SK-N-SH treated with all-trans-retinoic acid at 6 μM for 48 hours (cell line): ENCODE results near the gene RNU7-1.

Experiments
- ATAC-seq: fragments of 200-7000 bp; cut with Tn5 transposase; 3 replicates; pipeline ENCODE4 v1.9.1; 2020; ENCODE audit warnings: mild to moderate bottlenecking, moderate library complexity
- ARNTL ChIP-seq: fragments of 450-650 bp; formaldehyde crosslinking; IDR thresholded peaks from 2 replicates; pipeline ENCODE4 v1.5.0; 2020; ENCODE audit warnings: low read depth, mild to moderate bottlenecking, moderate library complexity, borderline replicate concordance
- CREB5 ChIP-seq: fragments of 250-450 bp; sonication (Bioruptor Pico); IDR thresholded peaks from 2 replicates; pipeline ENCODE4 v1.5.1; 2020; ENCODE audit warnings: low read depth, mild to moderate bottlenecking, moderate library complexity
- CSDC2 ChIP-seq: fragments of 250-450 bp; sonication (Bioruptor Pico); IDR thresholded peaks from 2 replicates; pipeline ENCODE4 v1.5.0; 2020; ENCODE audit warnings: mild to moderate bottlenecking, moderate library complexity
- CSRNP3 ChIP-seq: fragments of 250-450 bp; sonication (Bioruptor Pico); IDR thresholded peaks from 2 replicates; pipeline ENCODE4 v1.5.1; 2021; ENCODE audit warnings: mild to moderate bottlenecking, moderate library complexity
- ESRRG ChIP-seq: fragments of 250-450 bp; sonication (Bioruptor Pico); IDR thresholded peaks from 2 replicates; pipeline ENCODE4 v1.6.1; 2021; ENCODE audit warnings: mild to moderate bottlenecking
- GLIS3 ChIP-seq: fragments of 250-450 bp; sonication (Bioruptor Pico); IDR thresholded peaks from 2 replicates; pipeline ENCODE4 v1.5.0; 2020; ENCODE audit warnings: mild to moderate bottlenecking, moderate library complexity
- ISL1 ChIP-seq: fragments of 250-450 bp; sonication (Bioruptor Pico); IDR thresholded peaks from 2 replicates; pipeline ENCODE4 v2.1.2; 2022; ENCODE audit warnings: mild to moderate bottlenecking, moderate library complexity
- OSR1 ChIP-seq: fragments of 250-450 bp; sonication (Bioruptor Pico); IDR thresholded peaks from 2 replicates; pipeline ENCODE4 v1.8.0; 2022; ENCODE audit warnings: moderate library complexity, mild to moderate bottlenecking, inconsistent platforms
- PPARA ChIP-seq: fragments of 250-450 bp; sonication (Bioruptor Pico); IDR thresholded peaks from 2 replicates; pipeline ENCODE4 v1.5.0; 2020; ENCODE audit warnings: mild to moderate bottlenecking, borderline replicate concordance
- RARB ChIP-seq: fragments of 250-450 bp; sonication (Bioruptor Pico); IDR thresholded peaks from 2 replicates; pipeline ENCODE4 v1.8.0; 2021; ENCODE audit warnings: mild to moderate bottlenecking, moderate library complexity
- SNAI2 ChIP-seq: fragments of 250-450 bp; sonication (Bioruptor Pico); IDR thresholded peaks from 2 replicates; pipeline ENCODE4 v1.5.0; 2020; ENCODE audit warnings: mild to moderate bottlenecking, moderate library complexity
- TOX ChIP-seq: fragments of 250-450 bp; sonication (Bioruptor Pico); IDR thresholded peaks from 2 replicates; pipeline ENCODE4 v1.8.0; 2021; ENCODE audit warnings: mild to moderate bottlenecking, moderate library complexity, borderline replicate concordance
- ZFP3 ChIP-seq: fragments of 250-450 bp; sonication (Bioruptor Pico); IDR thresholded peaks from 2 replicates; pipeline ENCODE4 v1.5.0; 2020; ENCODE audit warnings: mild to moderate bottlenecking, moderate library complexity
- ZFP30 ChIP-seq: fragments of 450-650 bp; formaldehyde crosslinking; IDR thresholded peaks from 2 replicates; pipeline ENCODE4 v1.5.0; 2022; ENCODE audit warnings: mild to moderate bottlenecking, moderate library complexity
- ZNF565 ChIP-seq: fragments of 450-650 bp; formaldehyde crosslinking; conservative IDR thresholded peaks from 2 replicates; pipeline ENCODE4 v1.5.0; 2020; ENCODE audit warnings: low read depth, mild to moderate bottlenecking, moderate library complexity
- ZNF70 ChIP-seq: fragments of 450-650 bp; formaldehyde crosslinking; IDR thresholded peaks from 2 replicates; pipeline ENCODE4 v1.5.0; 2020; ENCODE audit warnings: mild to moderate bottlenecking, moderate library complexity
- ZNF8 ChIP-seq: fragments of 450-650 bp; formaldehyde crosslinking; IDR thresholded peaks from 2 replicates; pipeline ENCODE4 v1.5.0; 2020; ENCODE audit warnings: mild to moderate bottlenecking, moderate library complexity
- TF ChIP-seq, protein P1 (sequence below): fragments of 250-450 bp; sonication (Bioruptor Pico); IDR thresholded peaks from 2 replicates; pipeline ENCODE4 v1.8.0; 2020; ENCODE audit warnings: mild to moderate bottlenecking, moderate library complexity, borderline replicate concordance
- TF ChIP-seq, protein P2 (sequence below): fragments of 250-450 bp; sonication (Bioruptor Pico); IDR thresholded peaks from 2 replicates; pipeline ENCODE4 v1.8.0; 2021; ENCODE audit warnings: low read depth, mild to moderate bottlenecking, moderate library complexity, borderline replicate concordance

Gene RNU7-1

GRCh38 chr12:6928022-6928702 is 15.5 kb upstream of the RNU7-1 start:
- TF ChIP-seq ZFP30 (CRISPR knock-in tag) (no peak), CSRNP3 (no peak), TOX (CRISPR knock-in tag) (no peak), ARNTL (CRISPR knock-in tag) (no peak), ISL1 (CRISPR knock-in tag) (no peak), CREB5 (CRISPR knock-in tag) (no peak), ZFP3 (no peak), PPARA (no peak), CSDC2 (CRISPR knock-in tag) (no peak), GLIS3 (CRISPR knock-in tag) (no peak), ESRRG (CRISPR knock-in tag) (no peak), OSR1 (CRISPR knock-in tag) (no peak), SNAI2 (CRISPR knock-in tag) (no peak)
- TF ChIP-seq, protein P1, sequence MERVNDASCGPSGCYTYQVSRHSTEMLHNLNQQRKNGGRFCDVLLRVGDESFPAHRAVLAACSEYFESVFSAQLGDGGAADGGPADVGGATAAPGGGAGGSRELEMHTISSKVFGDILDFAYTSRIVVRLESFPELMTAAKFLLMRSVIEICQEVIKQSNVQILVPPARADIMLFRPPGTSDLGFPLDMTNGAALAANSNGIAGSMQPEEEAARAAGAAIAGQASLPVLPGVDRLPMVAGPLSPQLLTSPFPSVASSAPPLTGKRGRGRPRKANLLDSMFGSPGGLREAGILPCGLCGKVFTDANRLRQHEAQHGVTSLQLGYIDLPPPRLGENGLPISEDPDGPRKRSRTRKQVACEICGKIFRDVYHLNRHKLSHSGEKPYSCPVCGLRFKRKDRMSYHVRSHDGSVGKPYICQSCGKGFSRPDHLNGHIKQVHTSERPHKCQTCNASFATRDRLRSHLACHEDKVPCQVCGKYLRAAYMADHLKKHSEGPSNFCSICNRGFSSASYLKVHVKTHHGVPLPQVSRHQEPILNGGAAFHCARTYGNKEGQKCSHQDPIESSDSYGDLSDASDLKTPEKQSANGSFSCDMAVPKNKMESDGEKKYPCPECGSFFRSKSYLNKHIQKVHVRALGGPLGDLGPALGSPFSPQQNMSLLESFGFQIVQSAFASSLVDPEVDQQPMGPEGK (CRISPR knock-in tag): no peak
- TF ChIP-seq, all 23 proteins: peak for 0
- no peak for ATAC-seq

DNA sequence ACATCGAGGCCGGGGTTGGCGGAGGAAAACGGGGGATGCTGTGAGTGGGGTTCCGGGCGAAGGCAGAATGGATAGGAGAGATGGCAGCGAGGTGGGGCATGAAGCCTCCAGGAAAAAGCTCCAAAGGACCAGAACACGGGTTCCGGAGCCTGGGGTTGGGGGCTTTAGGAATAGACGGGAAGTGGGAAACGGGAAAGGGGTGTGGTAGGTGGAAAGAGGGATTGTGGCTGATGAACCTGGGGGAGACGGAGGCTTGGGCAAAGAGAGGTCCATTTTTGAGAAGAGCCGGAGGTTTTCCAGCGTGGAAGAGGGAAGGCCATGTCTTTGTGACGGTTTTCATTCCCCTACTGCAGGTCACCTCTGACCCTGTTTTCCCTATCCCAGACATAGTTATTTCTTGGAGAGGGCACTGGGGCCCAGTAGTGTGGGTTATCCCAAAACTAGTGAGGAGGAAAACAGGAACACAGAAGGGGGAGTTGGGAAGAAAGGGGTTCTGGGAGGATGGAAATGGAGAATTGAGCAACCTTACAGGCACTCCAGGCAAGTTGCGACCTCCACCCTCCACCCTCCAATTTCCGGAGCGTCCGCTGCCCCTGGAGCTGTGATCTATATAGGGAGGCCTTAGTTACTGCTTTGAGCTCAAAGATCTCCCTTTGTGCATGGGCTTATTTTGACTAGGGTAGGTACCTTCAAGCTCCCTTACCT is 14.8 kb upstream of the RNU7-1 start:
- no peak for TF ChIP-seq SNAI2 (CRISPR knock-in tag)
- TF ChIP-seq ZNF8: no peak
- TF ChIP-seq PPARA: no peak
- no peak for TF ChIP-seq CSDC2 (CRISPR knock-in tag)
- TF ChIP-seq GLIS3 (CRISPR knock-in tag): no peak
- TF ChIP-seq ESRRG (CRISPR knock-in tag): no peak
- no peak for TF ChIP-seq TOX (CRISPR knock-in tag)
- no peak for TF ChIP-seq ZNF565 (CRISPR knock-in tag)
- TF ChIP-seq CSRNP3: no peak
- TF ChIP-seq RARB (CRISPR knock-in tag): no peak
- no peak for TF ChIP-seq ZFP3
- no peak for TF ChIP-seq CREB5 (CRISPR knock-in tag)
- TF ChIP-seq, protein P2, sequence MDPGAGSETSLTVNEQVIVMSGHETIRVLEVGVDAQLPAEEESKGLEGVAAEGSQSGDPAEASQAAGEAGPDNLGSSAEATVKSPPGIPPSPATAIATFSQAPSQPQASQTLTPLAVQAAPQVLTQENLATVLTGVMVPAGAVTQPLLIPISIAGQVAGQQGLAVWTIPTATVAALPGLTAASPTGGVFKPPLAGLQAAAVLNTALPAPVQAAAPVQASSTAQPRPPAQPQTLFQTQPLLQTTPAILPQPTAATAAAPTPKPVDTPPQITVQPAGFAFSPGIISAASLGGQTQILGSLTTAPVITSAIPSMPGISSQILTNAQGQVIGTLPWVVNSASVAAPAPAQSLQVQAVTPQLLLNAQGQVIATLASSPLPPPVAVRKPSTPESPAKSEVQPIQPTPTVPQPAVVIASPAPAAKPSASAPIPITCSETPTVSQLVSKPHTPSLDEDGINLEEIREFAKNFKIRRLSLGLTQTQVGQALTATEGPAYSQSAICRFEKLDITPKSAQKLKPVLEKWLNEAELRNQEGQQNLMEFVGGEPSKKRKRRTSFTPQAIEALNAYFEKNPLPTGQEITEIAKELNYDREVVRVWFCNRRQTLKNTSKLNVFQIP (CRISPR knock-in tag): no peak
- no peak for TF ChIP-seq ARNTL (CRISPR knock-in tag)
- TF ChIP-seq OSR1 (CRISPR knock-in tag): no peak
- no peak for TF ChIP-seq ISL1 (CRISPR knock-in tag)
- TF ChIP-seq ZFP30 (CRISPR knock-in tag): no peak
- TF ChIP-seq ZNF70 (CRISPR knock-in tag): no peak
- ATAC-seq: no peak
